B cell (primary cell): ENCODE measurements around the gene RMI2. TPM values are rescaled to one million over a fixed set of nuclear protein-coding genes. Genes with fewer than 3 reads are reported as not detected.

Experiments
- ATAC-seq: fragments of 200-7000 bp; cut with Tn5 transposase; one replicate; pipeline ENCODE4 v1.10.0; 2021; ENCODE audit warnings: low read depth, mild to moderate bottlenecking, moderate number of reproducible peaks, moderate library complexity
- CTCF ChIA-PET: fragments of 350-600 bp; sonication (Branson Sonifier 250); formaldehyde crosslinking; loops from one replicate; lab custom pipeline; 2021; ENCODE audit warnings: antibody characterized with exemption, inconsistent platforms; lab: Charles Lee
- POLR2A ChIA-PET: fragments of 350-600 bp; sonication (Branson Sonifier 250); formaldehyde crosslinking; loops from one replicate; lab custom pipeline; 2021; ENCODE audit warnings: antibody characterized with exemption; lab: Charles Lee
- DNase-seq: peaks from one replicate; pipeline ENCODE4 v3.0.0; 2013
- H2AFZ ChIP-seq: 2 replicates; pipeline ENCODE4 v1.6.1; 2012; ENCODE audit warnings: mild to moderate bottlenecking, low read depth, low read length; ENCODE audit not compliant: insufficient read depth, poor library complexity, severe bottlenecking
- H3K27ac ChIP-seq, 2 donors: 1 replicate in 1 of 2; 2 replicates in 1 of 2; pipeline ENCODE4 v1.5.1; 2012 to 2013; ENCODE audit warnings: low read length in 2 of 2, mild to moderate bottlenecking in 2 of 2, moderate library complexity in 1 of 2
- H3K27me3 ChIP-seq, 4 experiments: fragments of 200-600 bp in 1 of 4; sonication (generic) in 1 of 4; replicated peaks in 1 of 4; 1 replicate in 2 of 4; 2 replicates in 2 of 4; pipeline versions ENCODE4 v1.6.1 to v1.7.0; 2013 to 2016; ENCODE audit warnings: low read length in 3 of 4, mild to moderate bottlenecking in 2 of 4, mixed read lengths in 1 of 4, moderate library complexity in 1 of 4; ENCODE audit not compliant: insufficient read depth in 4 of 4, control insufficient read depth in 3 of 4; ENCODE audit errors: control extremely low read depth in 1 of 4
- H3K36me3 ChIP-seq, 2 experiments: replicated peaks in 1 of 2; 1 replicate in 1 of 2; 2 replicates in 1 of 2; pipeline versions ENCODE4 v1.6.1 to v1.7.1; 2013; ENCODE audit warnings: low read length in 1 of 2; ENCODE audit not compliant: insufficient read depth in 2 of 2, control insufficient read depth in 1 of 2; ENCODE audit errors: control extremely low read depth in 1 of 2, extremely low read depth in 1 of 2
- H3K4me1 ChIP-seq, 2 donors: fragments of 200-600 bp in 1 of 2; sonication (generic) in 1 of 2; 1 replicate in 1 of 2; 2 replicates in 1 of 2; pipeline versions ENCODE4 v1.5.1 to v1.6.1; 2013 to 2017; ENCODE audit warnings: low read length in 2 of 2; ENCODE audit not compliant: control insufficient read depth in 2 of 2, insufficient read depth in 2 of 2
- H3K4me2 ChIP-seq: replicated peaks from 2 replicates; pipeline ENCODE3; 2012; ENCODE audit warnings: mild to moderate bottlenecking, low read depth, low read length; ENCODE audit not compliant: poor library complexity, severe bottlenecking
- H3K4me3 ChIP-seq, 5 experiments: fragments of 200-600 bp in 1 of 5; sonication (generic) in 1 of 5; 1 replicate in 3 of 5; 2 replicates in 2 of 5; pipeline versions ENCODE4 v1.5.1 to v1.7.0; 2011 to 2016; ENCODE audit warnings: low read length in 4 of 5, mild to moderate bottlenecking in 4 of 5, low read depth in 2 of 5, control low read depth in 1 of 5, moderate library complexity in 1 of 5; ENCODE audit not compliant: insufficient read depth in 1 of 5; ENCODE audit errors: control extremely low read depth in 1 of 5, extremely low read depth in 1 of 5
- H3K79me2 ChIP-seq: fragments of 200-600 bp; sonication (generic); one replicate; pipeline ENCODE4 v1.6.0; 2016; ENCODE audit warnings: low read length; ENCODE audit not compliant: control insufficient read depth, insufficient read depth
- H3K9ac ChIP-seq: fragments of 200-600 bp; sonication (generic); 2 replicates; pipeline ENCODE4 v1.6.1; 2017; ENCODE audit warnings: mild to moderate bottlenecking, low read length, moderate library complexity
- H3K9me3 ChIP-seq, 3 donors: one replicate each; pipeline versions ENCODE4 v1.6.1 to v1.7.1; 2013; ENCODE audit warnings: low read length in 2 of 3; ENCODE audit not compliant: control insufficient read depth in 2 of 3, insufficient read depth in 1 of 3; ENCODE audit errors: control extremely low read depth in 1 of 3
- H4K20me1 ChIP-seq: 2 replicates; pipeline ENCODE4 v1.6.0; 2012; ENCODE audit warnings: mild to moderate bottlenecking, low read length; ENCODE audit not compliant: insufficient read depth, control insufficient read depth, poor library complexity, severe bottlenecking
- H3K27ac Mint-ChIP-seq: one replicate; pipeline ENCODE4 v1.8.0; 2021; ENCODE audit warnings: mixed read lengths
- H3K27me3 Mint-ChIP-seq: one replicate; pipeline ENCODE4 v1.8.0; 2021; ENCODE audit warnings: mixed read lengths
- H3K4me1 Mint-ChIP-seq: one replicate; pipeline ENCODE4 v1.8.0; 2021; ENCODE audit warnings: mixed read lengths
- H3K4me3 Mint-ChIP-seq: one replicate; pipeline ENCODE4 v1.8.0; 2021; ENCODE audit warnings: mixed read lengths
- H3K9me3 Mint-ChIP-seq: one replicate; pipeline ENCODE4 v1.8.0; 2022; ENCODE audit warnings: mixed read lengths; ENCODE audit not compliant: insufficient read depth
- EZH2 ChIP-seq: IDR thresholded peaks from 2 replicates; pipeline ENCODE4 v1.6.1; 2012; ENCODE audit warnings: borderline replicate concordance, low read depth, mild to moderate bottlenecking, moderate library complexity, low read length; ENCODE audit not compliant: insufficient read depth, poor library complexity, severe bottlenecking
- WGBS: methylation state at CpG from one replicate; pipeline ENCODE4 v1.1.5; 2013; ENCODE audit warnings: missing lambda C conversion rate; ENCODE audit not compliant: insufficient coverage; 5-methylcytosine and 5-hydroxymethylcytosine counted together
- intact Hi-C: fragments of 100-400 bp; cut with micrococcal nuclease; formaldehyde crosslinking; loops from one replicate; pipeline ENCODE4 v1.10.0; 2022
- polyA plus RNA-seq: library from polyadenylated mRNA; depleted of rRNA; stranded (reverse); fragments of >200 nt; gene quantifications from 2 replicates; pipeline ENCODE4 v1.2.3, GENCODE V29; 2012
- total RNA-seq, 2 donors: library from RNA; stranded (reverse); fragments of 120-200 nt in 1 of 2; gene quantifications; 1 replicate in 1 of 2; 2 replicates in 1 of 2; pipeline versions ENCODE4 v1.2.3 to v1.2.4, GENCODE V29; 2013 to 2022
- TF ChIP-seq, protein P1 (sequence below): fragments of 200-600 bp; IDR thresholded peaks from one replicate; pipeline ENCODE4 v1.8.0; 2022; ENCODE audit warnings: antibody characterized with exemption, mild to moderate bottlenecking

The RMI2 gene
- total and polyA plus RNA-seq, 2 donors (not counting 1 experiment from before 2014, with no cell fraction given), result 2.3 to 27.0 TPM

- ChIA-PET POLR2A (interaction anchor here (0.6 to 6.8 kb wide), 4 partner anchors 9 to 63 kb away, joined by 4 to 118 read pairs (median 92); partner anchors contain the start of gene SOCS1), CTCF (interaction anchor here (6.7 to 6.9 kb wide), 2 partner anchors 9 to 48 kb away, joined by 77 to 136 read pairs; no protein-coding TSS in a partner anchor)
- Histone ChIP-seq H3K36me3 (no peaks in the 10 kb centered on the region), H3K27me3 (no peaks in the 10 kb centered on the region), H2AFZ (no peak overlapping the region), H4K20me1 (no peaks in the 10 kb centered on the region), H3K9ac (no peak overlapping the region), H3K4me2 (peak overlapping the region; percentile 73), H3K27ac (no peak overlapping the region), H3K4me3 (no peak overlapping the region), H3K4me1 (peaks cover 59 to 71% of the 10 kb centered on the region in 2 donors), H3K79me2 (no peaks in the 10 kb centered on the region), H3K9me3 (peaks cover 0 to 24% (median 7%) of the 10 kb centered on the region in 3 donors)
- peak overlapping the region; percentile 56 for H3K27ac Mint-ChIP-seq
- no peaks in the 10 kb centered on the region for H3K9me3 Mint-ChIP-seq
- DNase-seq (no peak), ATAC-seq (no peak)
- intact Hi-C loops, result no loop called here
- TF ChIP-seq EZH2, result no peak
- TF ChIP-seq, protein P1, sequence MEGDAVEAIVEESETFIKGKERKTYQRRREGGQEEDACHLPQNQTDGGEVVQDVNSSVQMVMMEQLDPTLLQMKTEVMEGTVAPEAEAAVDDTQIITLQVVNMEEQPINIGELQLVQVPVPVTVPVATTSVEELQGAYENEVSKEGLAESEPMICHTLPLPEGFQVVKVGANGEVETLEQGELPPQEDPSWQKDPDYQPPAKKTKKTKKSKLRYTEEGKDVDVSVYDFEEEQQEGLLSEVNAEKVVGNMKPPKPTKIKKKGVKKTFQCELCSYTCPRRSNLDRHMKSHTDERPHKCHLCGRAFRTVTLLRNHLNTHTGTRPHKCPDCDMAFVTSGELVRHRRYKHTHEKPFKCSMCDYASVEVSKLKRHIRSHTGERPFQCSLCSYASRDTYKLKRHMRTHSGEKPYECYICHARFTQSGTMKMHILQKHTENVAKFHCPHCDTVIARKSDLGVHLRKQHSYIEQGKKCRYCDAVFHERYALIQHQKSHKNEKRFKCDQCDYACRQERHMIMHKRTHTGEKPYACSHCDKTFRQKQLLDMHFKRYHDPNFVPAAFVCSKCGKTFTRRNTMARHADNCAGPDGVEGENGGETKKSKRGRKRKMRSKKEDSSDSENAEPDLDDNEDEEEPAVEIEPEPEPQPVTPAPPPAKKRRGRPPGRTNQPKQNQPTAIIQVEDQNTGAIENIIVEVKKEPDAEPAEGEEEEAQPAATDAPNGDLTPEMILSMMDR, result no peak
- H3K27me3 Mint-ChIP-seq, result no peaks in the 10 kb centered on the region
- WGBS, result 84% methylated on average over 6 of the region's 7 CpGs
- peak overlapping the region; percentile 35 for H3K4me3 Mint-ChIP-seq
- H3K4me1 Mint-ChIP-seq, result peaks cover 65% of the 10 kb centered on the region
Measured at GRCh38 chr16:11306997-11307638, 38.1 kb upstream of the RMI2 start.
